Measurements from ENCODE around the gene GLCE. TPM values are rescaled to one million over a fixed set of nuclear protein-coding genes. Genes with fewer than 3 reads are reported as not detected.
A peak's percentile ranks its signal among the peaks of the same experiment; 100 is the strongest.

Gene GLCE
- total RNA-seq, 1 donor: 17.7 TPM

- H3K4me3 ChIP-seq (ENCODE audit: low read depth, low read length): no peak overlapping the region
- TF ChIP-seq CTCF (IDR thresholded peaks at IDR 0.05; ENCODE audit: insufficient read depth, low read depth, low read length): peak; percentile 29
- peak; percentile 85 for DNase-seq (ENCODE audit: low read depth)
These were observed 143.1 kb downstream of the GLCE start for GRCh38 chr15:69303337-69304181.

- no peak for TF ChIP-seq CTCF (IDR thresholded peaks at IDR 0.05; ENCODE audit: insufficient read depth, low read depth, low read length)
- no peak overlapping the region for H3K4me3 ChIP-seq (ENCODE audit: low read depth, low read length)
- peak; percentile 99 for DNase-seq (ENCODE audit: low read depth)
These were observed 143.7 kb downstream of the GLCE start for GRCh38 chr15:69304182-69304545.

- TF ChIP-seq CTCF (IDR thresholded peaks at IDR 0.05; ENCODE audit: insufficient read depth, low read depth, low read length): no peak
- no peak overlapping the region for H3K4me3 ChIP-seq (ENCODE audit: low read depth, low read length)
- peak; percentile 99 for DNase-seq (ENCODE audit: low read depth)
These were observed 144.9 kb downstream of the GLCE start for GRCh38 chr15:69305204-69305931.

GRCh38 chr15:69305933-69306568, 145.6 kb downstream of the GLCE start:
- no peak for TF ChIP-seq CTCF (IDR thresholded peaks at IDR 0.05; ENCODE audit: insufficient read depth, low read depth, low read length)
- no peak overlapping the region for H3K4me3 ChIP-seq (ENCODE audit: low read depth, low read length)
- DNase-seq (ENCODE audit: low read depth): no peak

- DNase-seq (ENCODE audit: low read depth): no peak
- no peak overlapping the region for H3K4me3 ChIP-seq (ENCODE audit: low read depth, low read length)
- TF ChIP-seq CTCF (IDR thresholded peaks at IDR 0.05; ENCODE audit: insufficient read depth, low read depth, low read length): no peak
These were observed 147.5 kb downstream of the GLCE start for GRCh38 chr15:69307939-69308338.

DNA sequence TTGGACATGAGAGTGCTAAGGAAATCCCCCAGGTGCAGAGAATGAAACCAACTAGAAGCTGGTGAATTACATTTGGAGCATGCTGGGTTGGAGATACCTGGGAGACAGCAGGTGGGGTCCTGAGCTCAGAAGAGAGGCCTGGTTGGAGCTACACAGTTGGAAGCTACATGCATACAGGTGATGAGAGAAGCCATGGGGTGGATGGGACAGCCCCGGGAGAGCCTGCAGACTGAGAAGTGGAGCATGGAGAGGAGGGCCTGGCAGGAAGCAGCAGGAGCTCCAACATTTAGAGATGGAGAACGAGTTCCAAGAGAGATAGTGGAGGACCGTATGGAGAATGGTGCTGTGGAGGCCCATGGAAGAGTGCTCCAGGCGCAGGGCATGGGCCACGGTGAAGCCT, 148.5 kb downstream of the GLCE start:
- TF ChIP-seq CTCF (IDR thresholded peaks at IDR 0.05; ENCODE audit: insufficient read depth, low read depth, low read length): no peak
- DNase-seq (ENCODE audit: low read depth): no peak
- H3K4me3 ChIP-seq (ENCODE audit: low read depth, low read length): no peak overlapping the region

Data from fibroblast of villous mesenchyme (primary cell).